OCI-LY7 (cell line): Measurements from ENCODE around the gene CFAP90. TPM values are rescaled to one million over a fixed set of nuclear protein-coding genes. Genes with fewer than 3 reads are reported as not detected.
A peak's percentile ranks its signal among the peaks of the same experiment; 100 is the strongest.

Experiments used
- BruUV-seq: library from RNA; stranded (reverse); fragments of 400-500 nt; replicated peaks from 2 replicates; lab custom pipeline; 2021; lab: Mats Ljungman, UMichigan
- CTCF ChIA-PET: fragments of 300-600 bp; sonication (Branson Sonifier 250); formaldehyde crosslinking; loops from one replicate; lab custom pipeline; 2022; ENCODE audit warnings: antibody characterized with exemption; ENCODE audit not compliant: unreplicated experiment; lab: Charles Lee
- POLR2A ChIA-PET: fragments of 300-600 bp; sonication (Branson Sonifier 250); formaldehyde crosslinking; loops from one replicate; lab custom pipeline; 2022; ENCODE audit warnings: antibody characterized with exemption; lab: Charles Lee
- DNase-seq: peaks from one replicate; pipeline ENCODE4 v3.0.0-alpha.2; 2015; ENCODE audit warnings: low spot score
- H2AFZ ChIP-seq: fragments of 200-600 bp; sonication (generic), shearing (Covaris generic); 2 replicates; pipeline ENCODE4 v1.6.1; 2014; ENCODE audit warnings: mild to moderate bottlenecking, antibody characterized with exemption, low read length, moderate library complexity
- H3K27ac ChIP-seq: fragments of 200-600 bp; sonication (generic); 2 replicates; pipeline ENCODE4 v1.5.1; 2014; ENCODE audit warnings: mixed run types, low read depth, mild to moderate bottlenecking, moderate library complexity, low read length, inconsistent platforms; ENCODE audit not compliant: poor library complexity, severe bottlenecking
- H3K36me3 ChIP-seq: fragments of 200-600 bp; sonication (generic); 2 replicates; pipeline ENCODE4 v1.6.1; 2014; ENCODE audit warnings: mild to moderate bottlenecking, antibody characterized with exemption, low read length, moderate library complexity, mixed read lengths; ENCODE audit not compliant: insufficient read depth
- H3K4me1 ChIP-seq: fragments of 200-600 bp; sonication (generic); 2 replicates; pipeline ENCODE4 v1.5.1; 2014; ENCODE audit warnings: mild to moderate bottlenecking, low read length; ENCODE audit not compliant: insufficient read depth, poor library complexity, severe bottlenecking
- H3K4me2 ChIP-seq: fragments of 200-600 bp; sonication (generic); 2 replicates; pipeline ENCODE4 v1.6.1; 2014; ENCODE audit warnings: mild to moderate bottlenecking, low read length
- H3K4me3 ChIP-seq: fragments of 200-600 bp; sonication (generic); 2 replicates; pipeline ENCODE4 v1.5.1; 2014; ENCODE audit warnings: mild to moderate bottlenecking, low read depth, low read length; ENCODE audit not compliant: poor library complexity, severe bottlenecking
- H3K79me2 ChIP-seq: fragments of 200-600 bp; sonication (generic); 2 replicates; pipeline ENCODE4 v1.6.1; 2016; ENCODE audit warnings: low read depth, mild to moderate bottlenecking, low read length, moderate library complexity, mixed read lengths; ENCODE audit not compliant: insufficient read depth
- H3K9me2 ChIP-seq: fragments of 200-600 bp; sonication (generic); 2 replicates; pipeline ENCODE4 v1.6.1; 2016; ENCODE audit warnings: mild to moderate bottlenecking, low read length, mixed read lengths; ENCODE audit not compliant: insufficient read depth
- H3K9me3 ChIP-seq: fragments of 200-600 bp; sonication (generic); 2 replicates; pipeline ENCODE4 v1.6.1; 2014; ENCODE audit warnings: mild to moderate bottlenecking, mixed run types, low read length, mixed read lengths
- H4K20me1 ChIP-seq: fragments of 200-600 bp; sonication (generic); 2 replicates; pipeline ENCODE4 v1.6.1; 2014; ENCODE audit warnings: mild to moderate bottlenecking, antibody characterized with exemption, low read length, moderate library complexity, mixed read lengths; ENCODE audit not compliant: insufficient read depth
- EZH2phosphoT487 ChIP-seq: fragments of 200-600 bp; sonication (generic); IDR thresholded peaks from 2 replicates; pipeline ENCODE4 v1.6.1; 2018; ENCODE audit warnings: low read depth, borderline replicate concordance, mild to moderate bottlenecking, mixed run types, antibody characterized with exemption, low read length, moderate library complexity, mixed read lengths
- intact Hi-C: fragments of 100-400 bp; cut with micrococcal nuclease; formaldehyde crosslinking; loops from one replicate; pipeline ENCODE4 v1.10.0; 2022; ENCODE audit not compliant: unreplicated experiment
- total RNA-seq, 2 experiments: library from RNA; depleted of rRNA in 1 of 2; stranded (reverse); fragments of >200 nt in 1 of 2; shearing (Covaris generic) in 1 of 2; gene quantifications; 2 replicates each; pipeline ENCODE4 v1.2.3, GENCODE V29; 2014 to 2022
- TF ChIP-seq, protein P1 (sequence below): fragments of 200-600 bp; sonication (generic); conservative IDR thresholded peaks from 2 replicates; pipeline ENCODE4 v1.5.1; 2014; ENCODE audit warnings: mild to moderate bottlenecking, antibody characterized with exemption, low read length, moderate library complexity, mixed read lengths

The CFAP90 gene
- total RNA-seq, 2 experiments from 2014 or later: not detected

DNA sequence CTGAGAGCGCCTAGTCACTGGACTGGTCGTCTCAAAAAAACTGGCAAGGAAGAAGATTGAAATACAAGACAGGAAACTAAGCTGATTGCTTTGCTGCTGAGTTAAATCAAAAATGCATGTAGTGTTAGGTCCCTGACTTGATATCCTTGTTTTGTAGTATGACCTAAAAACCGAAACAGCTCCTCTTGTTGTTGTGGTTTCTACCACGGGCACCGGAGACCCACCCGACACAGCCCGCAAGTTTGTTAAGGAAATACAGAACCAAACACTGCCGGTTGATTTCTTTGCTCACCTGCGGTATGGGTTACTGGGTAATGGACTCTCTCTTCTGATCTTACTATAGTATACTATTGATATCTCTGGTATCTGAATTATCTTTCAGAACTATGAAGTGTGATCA is 22.3 kb upstream of the CFAP90 start:
- no peak overlapping the region for H2AFZ ChIP-seq
- TF ChIP-seq EZH2phosphoT487: no peak
- TF ChIP-seq, protein P1, sequence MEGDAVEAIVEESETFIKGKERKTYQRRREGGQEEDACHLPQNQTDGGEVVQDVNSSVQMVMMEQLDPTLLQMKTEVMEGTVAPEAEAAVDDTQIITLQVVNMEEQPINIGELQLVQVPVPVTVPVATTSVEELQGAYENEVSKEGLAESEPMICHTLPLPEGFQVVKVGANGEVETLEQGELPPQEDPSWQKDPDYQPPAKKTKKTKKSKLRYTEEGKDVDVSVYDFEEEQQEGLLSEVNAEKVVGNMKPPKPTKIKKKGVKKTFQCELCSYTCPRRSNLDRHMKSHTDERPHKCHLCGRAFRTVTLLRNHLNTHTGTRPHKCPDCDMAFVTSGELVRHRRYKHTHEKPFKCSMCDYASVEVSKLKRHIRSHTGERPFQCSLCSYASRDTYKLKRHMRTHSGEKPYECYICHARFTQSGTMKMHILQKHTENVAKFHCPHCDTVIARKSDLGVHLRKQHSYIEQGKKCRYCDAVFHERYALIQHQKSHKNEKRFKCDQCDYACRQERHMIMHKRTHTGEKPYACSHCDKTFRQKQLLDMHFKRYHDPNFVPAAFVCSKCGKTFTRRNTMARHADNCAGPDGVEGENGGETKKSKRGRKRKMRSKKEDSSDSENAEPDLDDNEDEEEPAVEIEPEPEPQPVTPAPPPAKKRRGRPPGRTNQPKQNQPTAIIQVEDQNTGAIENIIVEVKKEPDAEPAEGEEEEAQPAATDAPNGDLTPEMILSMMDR: no peak
- H3K27ac ChIP-seq: peak overlapping the region; percentile 59
- H3K4me2 ChIP-seq: peak overlapping the region; percentile 90
- intact Hi-C loops: no loop called here
- POLR2A ChIA-PET: interaction anchor here (0.6 to 2.5 kb wide), 9 partner anchors 8 to 32 kb away, joined by 3 to 6 read pairs (median 4); no protein-coding TSS in a partner anchor
- H3K9me2 ChIP-seq: no peaks in the 10 kb centered on the region
- H4K20me1 ChIP-seq: peaks cover 35% of the 10 kb centered on the region
- peak overlapping the region; percentile 97 for H3K4me3 ChIP-seq
- peak; percentile 21 for DNase-seq
- H3K79me2 ChIP-seq: peaks cover 68% of the 10 kb centered on the region
- peaks cover 75% of the 10 kb centered on the region for H3K36me3 ChIP-seq
- CTCF ChIA-PET: interaction anchor here (1.5 kb wide), 1 partner anchor 14 kb away, joined by 8 read pairs; no protein-coding TSS in a partner anchor
- BruUV-seq: no TSS peak
- H3K4me1 ChIP-seq: peaks cover 37% of the 10 kb centered on the region
- H3K9me3 ChIP-seq: no peaks in the 10 kb centered on the region

GRCh38 chr5:7872517-7873130 is 21.7 kb upstream of the CFAP90 start:
- Histone ChIP-seq H3K4me2 (peak overlapping the region; percentile 90), H3K4me1 (peaks cover 42% of the 10 kb centered on the region), H2AFZ (no peak overlapping the region), H3K9me2 (no peaks in the 10 kb centered on the region), H3K27ac (peak overlapping the region; percentile 59), H3K36me3 (peaks cover 69% of the 10 kb centered on the region), H3K4me3 (peak overlapping the region; percentile 97), H3K9me3 (no peaks in the 10 kb centered on the region), H4K20me1 (peaks cover 35% of the 10 kb centered on the region), H3K79me2 (peaks cover 74% of the 10 kb centered on the region)
- no peak for DNase-seq
- TF ChIP-seq EZH2phosphoT487: no peak
- TF ChIP-seq, protein P1: no peak
- ChIA-PET POLR2A (interaction anchor here (0.6 to 2.5 kb wide), 8 partner anchors 9 to 33 kb away, joined by 3 to 6 read pairs (median 4); no protein-coding TSS in a partner anchor), CTCF (interaction anchor here (1.5 kb wide), 1 partner anchor 14 kb away, joined by 8 read pairs; no protein-coding TSS in a partner anchor)
- no TSS peak for BruUV-seq
- intact Hi-C loops: no loop called here

- Histone ChIP-seq H4K20me1 (peaks cover 35% of the 10 kb centered on the region), H3K4me3 (peak overlapping the region; percentile 97), H3K9me2 (no peaks in the 10 kb centered on the region), H3K4me2 (peak overlapping the region; percentile 90), H3K9me3 (no peaks in the 10 kb centered on the region), H3K4me1 (peaks cover 50% of the 10 kb centered on the region), H3K79me2 (peaks cover 83% of the 10 kb centered on the region), H3K36me3 (peaks cover 68% of the 10 kb centered on the region), H3K27ac (peak overlapping the region; percentile 59), H2AFZ (no peak overlapping the region)
- peak; percentile 55 for DNase-seq
- intact Hi-C loops: no loop called here
- CTCF ChIA-PET: interaction anchor here (1.5 kb wide), 1 partner anchor 15 kb away, joined by 8 read pairs; no protein-coding TSS in a partner anchor
- BruUV-seq: no TSS peak
- TF ChIP-seq, protein P1: peak; percentile 42
- TF ChIP-seq EZH2phosphoT487: no peak
- POLR2A ChIA-PET: interaction anchor here (0.7 kb wide), 1 partner anchor 13 kb away, joined by 3 read pairs; no protein-coding TSS in a partner anchor
These were observed 20.7 kb upstream of the CFAP90 start for GRCh38 chr5:7871653-7872052.
